ENCODE measurements around the gene C15orf40.

DNA sequence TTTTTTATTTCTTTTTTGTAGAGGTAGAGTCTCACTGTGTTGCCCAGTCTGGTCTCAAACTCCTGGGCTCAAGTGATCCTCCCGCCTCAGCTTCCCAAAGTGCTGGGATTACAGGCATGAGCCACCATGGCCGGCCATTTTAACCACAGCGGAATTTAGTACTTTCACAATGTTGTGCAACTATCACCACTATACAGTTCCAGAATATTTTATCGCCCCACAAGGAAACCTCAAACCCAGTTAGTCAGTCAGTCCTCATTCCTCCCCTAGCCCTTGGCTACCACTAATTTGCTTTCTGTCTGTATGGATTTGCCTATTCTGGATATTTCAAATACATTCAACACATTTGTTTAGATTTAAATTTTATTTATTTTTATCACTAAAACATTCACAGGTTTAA lies 43.4 kb downstream of the C15orf40 start:
- no peak for TF ChIP-seq GABPA (IDR thresholded peaks at IDR 0.05 in 1 of 2, conservative IDR thresholded peaks at IDR 0.05 in 1 of 2)
- TF ChIP-seq TAF1 (conservative IDR thresholded peaks at IDR 0.05) = no peak
- TF ChIP-seq, protein P1, sequence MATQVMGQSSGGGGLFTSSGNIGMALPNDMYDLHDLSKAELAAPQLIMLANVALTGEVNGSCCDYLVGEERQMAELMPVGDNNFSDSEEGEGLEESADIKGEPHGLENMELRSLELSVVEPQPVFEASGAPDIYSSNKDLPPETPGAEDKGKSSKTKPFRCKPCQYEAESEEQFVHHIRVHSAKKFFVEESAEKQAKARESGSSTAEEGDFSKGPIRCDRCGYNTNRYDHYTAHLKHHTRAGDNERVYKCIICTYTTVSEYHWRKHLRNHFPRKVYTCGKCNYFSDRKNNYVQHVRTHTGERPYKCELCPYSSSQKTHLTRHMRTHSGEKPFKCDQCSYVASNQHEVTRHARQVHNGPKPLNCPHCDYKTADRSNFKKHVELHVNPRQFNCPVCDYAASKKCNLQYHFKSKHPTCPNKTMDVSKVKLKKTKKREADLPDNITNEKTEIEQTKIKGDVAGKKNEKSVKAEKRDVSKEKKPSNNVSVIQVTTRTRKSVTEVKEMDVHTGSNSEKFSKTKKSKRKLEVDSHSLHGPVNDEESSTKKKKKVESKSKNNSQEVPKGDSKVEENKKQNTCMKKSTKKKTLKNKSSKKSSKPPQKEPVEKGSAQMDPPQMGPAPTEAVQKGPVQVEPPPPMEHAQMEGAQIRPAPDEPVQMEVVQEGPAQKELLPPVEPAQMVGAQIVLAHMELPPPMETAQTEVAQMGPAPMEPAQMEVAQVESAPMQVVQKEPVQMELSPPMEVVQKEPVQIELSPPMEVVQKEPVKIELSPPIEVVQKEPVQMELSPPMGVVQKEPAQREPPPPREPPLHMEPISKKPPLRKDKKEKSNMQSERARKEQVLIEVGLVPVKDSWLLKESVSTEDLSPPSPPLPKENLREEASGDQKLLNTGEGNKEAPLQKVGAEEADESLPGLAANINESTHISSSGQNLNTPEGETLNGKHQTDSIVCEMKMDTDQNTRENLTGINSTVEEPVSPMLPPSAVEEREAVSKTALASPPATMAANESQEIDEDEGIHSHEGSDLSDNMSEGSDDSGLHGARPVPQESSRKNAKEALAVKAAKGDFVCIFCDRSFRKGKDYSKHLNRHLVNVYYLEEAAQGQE (IDR thresholded peaks at IDR 0.05) = no peak
- TF ChIP-seq, protein P2, sequence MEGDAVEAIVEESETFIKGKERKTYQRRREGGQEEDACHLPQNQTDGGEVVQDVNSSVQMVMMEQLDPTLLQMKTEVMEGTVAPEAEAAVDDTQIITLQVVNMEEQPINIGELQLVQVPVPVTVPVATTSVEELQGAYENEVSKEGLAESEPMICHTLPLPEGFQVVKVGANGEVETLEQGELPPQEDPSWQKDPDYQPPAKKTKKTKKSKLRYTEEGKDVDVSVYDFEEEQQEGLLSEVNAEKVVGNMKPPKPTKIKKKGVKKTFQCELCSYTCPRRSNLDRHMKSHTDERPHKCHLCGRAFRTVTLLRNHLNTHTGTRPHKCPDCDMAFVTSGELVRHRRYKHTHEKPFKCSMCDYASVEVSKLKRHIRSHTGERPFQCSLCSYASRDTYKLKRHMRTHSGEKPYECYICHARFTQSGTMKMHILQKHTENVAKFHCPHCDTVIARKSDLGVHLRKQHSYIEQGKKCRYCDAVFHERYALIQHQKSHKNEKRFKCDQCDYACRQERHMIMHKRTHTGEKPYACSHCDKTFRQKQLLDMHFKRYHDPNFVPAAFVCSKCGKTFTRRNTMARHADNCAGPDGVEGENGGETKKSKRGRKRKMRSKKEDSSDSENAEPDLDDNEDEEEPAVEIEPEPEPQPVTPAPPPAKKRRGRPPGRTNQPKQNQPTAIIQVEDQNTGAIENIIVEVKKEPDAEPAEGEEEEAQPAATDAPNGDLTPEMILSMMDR (IDR thresholded peaks at IDR 0.05; ENCODE audit: low read depth, low read length, missing input control) = no peak
- TF ChIP-seq YY1 (IDR thresholded peaks at IDR 0.05) = no peak
- TF ChIP-seq RAD21 (IDR thresholded peaks at IDR 0.05) = no peak
- TF ChIP-seq, protein P3, sequence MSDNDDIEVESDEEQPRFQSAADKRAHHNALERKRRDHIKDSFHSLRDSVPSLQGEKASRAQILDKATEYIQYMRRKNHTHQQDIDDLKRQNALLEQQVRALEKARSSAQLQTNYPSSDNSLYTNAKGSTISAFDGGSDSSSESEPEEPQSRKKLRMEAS (IDR thresholded peaks at IDR 0.05) = no peak
- TF ChIP-seq SP1 (IDR thresholded peaks at IDR 0.05) = no peak
- no peak for TF ChIP-seq JUND (IDR thresholded peaks at IDR 0.05)
- TF ChIP-seq NR2F2 (IDR thresholded peaks at IDR 0.05) = no peak
- no peak for TF ChIP-seq EGR1 (IDR thresholded peaks at IDR 0.05; ENCODE audit: low read depth in 2 of 2)
- TF ChIP-seq, protein P4, sequence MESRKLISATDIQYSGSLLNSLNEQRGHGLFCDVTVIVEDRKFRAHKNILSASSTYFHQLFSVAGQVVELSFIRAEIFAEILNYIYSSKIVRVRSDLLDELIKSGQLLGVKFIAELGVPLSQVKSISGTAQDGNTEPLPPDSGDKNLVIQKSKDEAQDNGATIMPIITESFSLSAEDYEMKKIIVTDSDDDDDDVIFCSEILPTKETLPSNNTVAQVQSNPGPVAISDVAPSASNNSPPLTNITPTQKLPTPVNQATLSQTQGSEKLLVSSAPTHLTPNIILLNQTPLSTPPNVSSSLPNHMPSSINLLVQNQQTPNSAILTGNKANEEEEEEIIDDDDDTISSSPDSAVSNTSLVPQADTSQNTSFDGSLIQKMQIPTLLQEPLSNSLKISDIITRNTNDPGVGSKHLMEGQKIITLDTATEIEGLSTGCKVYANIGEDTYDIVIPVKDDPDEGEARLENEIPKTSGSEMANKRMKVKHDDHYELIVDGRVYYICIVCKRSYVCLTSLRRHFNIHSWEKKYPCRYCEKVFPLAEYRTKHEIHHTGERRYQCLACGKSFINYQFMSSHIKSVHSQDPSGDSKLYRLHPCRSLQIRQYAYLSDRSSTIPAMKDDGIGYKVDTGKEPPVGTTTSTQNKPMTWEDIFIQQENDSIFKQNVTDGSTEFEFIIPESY (IDR thresholded peaks at IDR 0.05) = no peak

All from liver (tissue), 3 donors.